ENCODE results near the gene TBRG1. TPM values are rescaled to one million over a fixed set of nuclear protein-coding genes. Genes with fewer than 3 reads are reported as not detected.

TBRG1 gene
- total RNA-seq, 1 donor from 2014 or later = 24.3 TPM

DNA sequence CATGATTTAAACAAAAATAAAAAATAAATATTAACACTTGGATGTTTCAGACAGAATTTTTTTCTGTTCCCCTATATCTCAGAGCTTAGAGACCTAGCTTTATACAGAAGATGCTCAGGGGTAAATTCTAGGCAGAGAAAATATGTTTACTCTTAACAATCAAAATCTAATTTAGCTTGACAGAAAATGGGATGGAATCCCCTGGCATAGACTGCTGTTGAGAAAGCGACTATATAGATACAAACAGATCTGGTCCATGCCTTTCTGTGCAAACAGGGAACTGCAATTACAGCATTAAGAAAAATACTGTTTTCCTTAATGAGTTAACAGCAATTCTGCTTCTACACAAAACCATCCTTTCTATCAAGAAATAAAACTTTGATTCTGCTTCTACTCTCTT lies 36.3 kb downstream of the TBRG1 start:
- no peak for DNase-seq (ENCODE audit: low spot score)

DNA sequence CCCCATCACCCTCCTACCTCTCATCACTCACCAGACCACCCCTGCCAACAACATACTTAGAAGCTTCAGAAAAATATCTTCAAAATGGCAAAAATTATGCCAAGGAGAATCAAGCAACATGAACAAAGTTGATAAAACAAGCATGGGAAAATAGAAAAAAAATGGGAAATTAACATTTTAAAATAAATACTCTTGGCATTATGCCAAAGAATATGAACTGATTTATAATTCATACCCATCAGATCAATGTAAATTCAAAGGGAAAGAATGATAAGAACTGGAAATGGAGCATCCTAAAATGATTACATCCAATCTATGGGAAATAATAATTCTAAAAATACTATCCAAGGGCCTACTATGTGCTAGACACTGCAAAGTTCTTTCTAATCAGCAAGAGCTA lies 38.9 kb downstream of the TBRG1 start:
- DNase-seq (ENCODE audit: low spot score) = no peak

DNA sequence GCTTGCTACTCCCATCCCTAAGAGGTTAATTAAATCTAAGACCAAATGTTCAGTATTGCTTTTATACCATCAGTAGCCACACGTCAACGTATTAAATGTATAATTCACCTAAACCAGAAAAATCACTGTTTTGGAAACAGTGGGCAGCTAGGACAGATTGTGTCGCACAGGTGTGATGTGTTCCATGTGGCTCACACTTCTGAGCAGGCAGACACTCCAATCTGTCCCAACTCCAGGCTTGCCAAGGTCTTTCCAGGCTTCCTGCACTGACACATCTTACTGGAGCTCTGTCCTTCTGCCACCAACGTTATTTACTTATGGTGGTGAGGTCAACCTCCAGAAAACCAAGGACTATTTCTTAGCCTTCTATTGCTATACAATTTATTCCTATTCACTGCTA lies 39.4 kb downstream of the TBRG1 start:
- no peak for DNase-seq (ENCODE audit: low spot score)

DNA sequence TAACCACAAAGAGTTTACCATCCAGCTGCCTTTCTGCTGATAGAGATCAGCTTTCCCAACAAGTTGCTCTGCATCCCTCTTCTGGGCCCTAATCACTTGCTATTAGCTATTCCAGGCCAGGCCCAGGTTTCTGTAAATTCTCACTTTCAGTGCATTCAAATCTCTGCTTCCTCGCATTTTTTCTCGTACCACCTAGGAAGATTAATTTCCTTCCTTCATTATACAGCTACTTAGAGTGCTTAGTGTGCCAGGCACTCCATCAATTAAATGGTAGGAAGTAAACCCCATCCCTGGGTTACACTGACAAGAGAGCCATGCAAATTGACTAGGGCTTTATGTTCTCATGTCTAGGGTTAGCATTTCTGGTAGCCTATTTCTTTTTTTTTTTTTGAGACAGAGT lies 41.2 kb downstream of the TBRG1 start:
- no peak for DNase-seq (ENCODE audit: low spot score)

DNA sequence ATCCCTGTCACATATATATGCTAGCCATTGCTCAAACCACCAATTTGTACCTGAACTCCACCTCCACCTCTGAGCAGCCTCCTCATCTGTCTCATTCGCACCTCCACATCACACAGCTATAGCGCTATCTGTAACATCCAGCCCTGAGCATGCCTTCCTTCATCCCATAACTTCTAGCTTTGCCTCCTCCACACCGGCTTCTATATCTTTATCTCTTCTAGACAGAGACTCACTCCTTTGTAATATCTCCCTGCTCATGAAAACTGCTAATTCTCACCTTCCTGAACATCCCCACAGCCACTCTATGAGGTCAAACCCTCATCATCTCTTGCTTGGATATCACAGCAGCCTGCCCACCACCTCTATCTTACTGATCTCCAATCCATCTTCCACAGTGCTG lies 44.9 kb downstream of the TBRG1 start:
- DNase-seq (ENCODE audit: low spot score) = no peak

DNA sequence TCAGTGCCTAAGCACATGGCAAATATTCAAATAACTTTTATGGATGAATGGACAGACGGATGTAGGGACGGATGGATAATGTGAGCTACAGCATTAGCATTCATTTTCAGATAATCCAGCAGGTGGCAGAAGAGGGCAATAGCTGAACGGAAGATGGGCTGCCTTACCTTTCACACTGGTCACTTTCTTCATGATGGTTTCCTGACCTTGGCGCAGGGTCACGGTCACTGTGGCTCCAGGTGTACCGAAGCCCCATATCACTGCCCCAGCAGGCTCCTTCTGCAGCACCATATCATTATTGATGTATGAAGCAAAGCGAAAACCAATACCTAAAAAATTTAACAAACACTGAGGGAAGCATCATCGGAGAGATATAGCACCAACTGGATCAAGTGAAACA lies 46.5 kb downstream of the TBRG1 start:
- DNase-seq (ENCODE audit: low spot score) = peak; percentile 29

DNA sequence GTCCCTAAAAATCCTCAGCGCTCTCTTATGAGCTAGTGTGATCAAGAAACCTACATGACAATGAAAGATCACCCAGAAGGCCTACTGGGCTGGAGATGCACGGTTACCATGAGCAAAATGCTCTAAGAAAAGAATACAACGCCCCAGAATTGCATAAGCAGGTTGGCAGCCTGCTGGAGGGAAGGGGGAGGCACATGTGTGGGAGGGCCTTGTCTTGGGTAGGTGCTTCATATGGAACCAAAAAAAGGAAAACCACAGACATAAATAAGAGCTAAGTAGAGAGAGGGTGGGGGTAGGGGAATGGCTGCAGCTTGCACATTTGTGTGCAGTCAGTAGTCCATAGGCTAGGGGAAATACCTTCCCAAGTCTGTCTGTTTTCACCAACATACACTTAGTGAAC lies 48.1 kb downstream of the TBRG1 start:
- DNase-seq (ENCODE audit: low spot score) = no peak

DNA sequence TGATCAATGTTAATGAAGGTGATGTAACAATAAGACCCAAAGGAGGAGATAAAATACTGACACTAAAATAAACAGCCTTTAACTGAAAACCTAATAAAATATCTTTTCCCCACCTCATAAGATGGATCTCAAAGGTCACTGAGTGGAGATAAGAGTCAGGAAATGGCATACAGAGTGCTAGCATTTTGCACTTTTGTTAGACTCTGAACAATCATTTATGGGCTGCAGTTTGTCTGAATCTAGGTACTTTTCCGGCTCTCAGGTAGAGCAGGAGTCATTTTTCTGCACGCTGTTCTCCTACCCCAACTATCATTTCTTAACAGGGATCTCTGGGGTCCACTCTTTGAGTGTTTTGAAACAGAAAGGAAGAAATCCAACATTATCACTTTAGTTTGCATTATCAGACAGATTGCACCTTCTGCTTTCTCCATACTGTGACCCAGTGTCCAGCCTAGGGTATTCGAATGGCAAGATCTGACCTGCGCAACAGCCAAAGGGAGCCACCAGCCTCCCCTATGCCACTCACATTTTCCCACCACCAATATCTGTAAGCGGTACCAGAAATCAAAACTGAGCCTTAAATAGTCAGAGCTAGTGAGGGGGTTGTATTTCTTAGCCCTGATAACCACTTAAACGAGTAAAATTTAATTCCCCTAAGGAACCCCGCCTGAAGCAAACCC lies 50.0 kb downstream of the TBRG1 start:
- DNase-seq (ENCODE audit: low spot score) = no peak

DNA sequence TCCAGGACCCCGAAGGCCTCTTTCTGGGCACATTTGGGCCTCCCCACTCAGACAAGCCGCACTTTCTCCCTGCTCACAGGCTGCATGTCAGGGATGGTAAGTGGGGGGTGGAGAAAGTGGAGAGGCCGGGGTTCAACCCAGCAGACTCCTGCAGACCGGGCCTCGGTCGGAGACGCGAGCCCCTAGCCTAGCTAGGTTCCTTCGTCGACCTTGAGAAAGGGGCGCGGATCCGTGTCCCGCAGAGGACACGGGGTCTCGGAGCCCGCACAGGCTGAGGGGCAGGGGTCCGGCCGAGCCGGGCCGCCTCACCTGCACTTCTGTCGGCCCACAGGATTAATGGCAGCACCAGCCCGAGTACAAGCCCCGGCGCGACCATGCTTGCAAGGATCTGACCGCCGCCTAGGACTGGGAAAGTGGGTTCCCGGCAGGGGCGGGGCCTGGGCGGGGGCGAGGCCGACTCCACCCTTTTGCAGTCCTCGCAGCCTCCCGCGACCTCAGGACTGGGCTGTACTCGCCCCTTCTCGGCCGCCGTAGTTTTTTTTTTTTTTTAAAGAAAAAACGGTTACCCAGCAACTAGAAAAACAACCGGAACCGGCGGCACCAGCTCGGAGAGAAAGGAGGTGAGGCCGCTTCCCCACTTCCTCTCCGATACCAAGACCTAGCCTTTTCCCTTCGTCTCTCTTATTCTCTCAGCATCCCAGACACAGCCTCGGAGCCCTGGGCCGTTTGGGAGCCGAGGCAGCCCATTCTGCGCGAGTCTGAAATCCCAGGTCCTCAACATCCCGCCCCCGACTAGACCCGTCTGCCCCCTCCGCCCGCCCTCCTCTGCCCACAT lies 50.9 kb downstream of the TBRG1 start, which contains the start of the genes SIAE and SPA17:
Gene SIAE (minus strand): TSS at position 407 of the 835 bp plus-strand sequence. CDS start 31 bp downstream, at position 376.
Gene SPA17 (plus strand): TSS at position 572 of the 835 bp plus-strand sequence. CDS start 1,361 bp downstream, outside the sequence.
- DNase-seq (ENCODE audit: low spot score) = peak; percentile 96

DNA sequence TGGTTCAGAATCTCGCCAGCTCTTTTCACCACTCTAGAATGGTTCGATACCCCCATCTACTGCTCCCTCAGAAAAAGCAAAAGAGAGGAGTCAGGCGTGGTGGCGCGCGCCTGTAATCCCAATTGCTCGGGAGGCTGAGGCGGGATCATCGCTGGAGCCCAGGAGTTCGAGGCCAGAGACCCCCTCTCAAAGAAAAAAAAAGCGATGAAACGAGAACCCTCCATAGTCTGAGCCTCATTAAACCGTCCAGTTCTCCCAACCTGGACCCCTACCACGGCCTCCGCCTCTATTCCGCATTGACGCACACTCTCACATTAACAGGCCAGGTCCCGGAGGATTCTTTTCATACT lies 51.5 kb downstream of the TBRG1 start:
- DNase-seq (ENCODE audit: low spot score) = no peak

DNA sequence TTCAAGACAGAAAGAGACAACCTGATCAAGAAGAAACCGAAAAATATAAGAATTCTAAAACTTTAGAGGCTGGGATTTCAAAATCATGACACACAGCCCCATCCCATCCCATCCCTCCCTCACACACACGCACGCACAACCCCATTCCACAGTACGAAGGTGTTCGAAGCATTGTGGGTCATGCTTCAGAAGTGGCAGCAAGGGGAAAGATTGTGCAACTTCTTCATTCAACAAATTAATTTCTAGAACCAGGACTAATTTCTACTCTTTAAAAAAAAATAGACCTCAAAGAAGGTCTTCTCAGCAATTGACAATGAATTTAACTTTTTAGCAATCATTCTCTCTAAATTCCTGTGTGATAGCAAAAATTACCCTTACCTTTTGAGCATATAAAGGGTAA lies 51.9 kb downstream of the TBRG1 start:
- no peak for DNase-seq (ENCODE audit: low spot score)

DNA sequence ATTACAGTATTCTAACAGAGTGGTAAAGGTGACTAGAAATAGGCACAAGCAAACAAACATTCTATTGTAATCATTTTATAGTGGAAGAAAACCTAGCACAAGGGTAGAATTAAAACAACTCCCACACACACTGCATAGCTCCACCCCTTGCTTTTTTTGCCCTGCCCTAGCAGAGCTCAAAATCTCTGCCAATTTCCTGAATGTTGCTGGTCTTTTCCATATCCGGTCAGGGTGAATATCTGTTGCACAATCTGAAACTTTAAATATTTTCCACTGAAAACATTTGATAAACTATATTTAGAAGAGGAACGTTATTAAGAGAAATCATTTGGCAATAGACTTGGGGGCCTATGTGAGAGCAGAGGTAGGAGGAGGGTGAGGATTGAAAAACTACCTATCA lies 53.7 kb downstream of the TBRG1 start:
- peak; percentile 14 for DNase-seq (ENCODE audit: low spot score)

DNA sequence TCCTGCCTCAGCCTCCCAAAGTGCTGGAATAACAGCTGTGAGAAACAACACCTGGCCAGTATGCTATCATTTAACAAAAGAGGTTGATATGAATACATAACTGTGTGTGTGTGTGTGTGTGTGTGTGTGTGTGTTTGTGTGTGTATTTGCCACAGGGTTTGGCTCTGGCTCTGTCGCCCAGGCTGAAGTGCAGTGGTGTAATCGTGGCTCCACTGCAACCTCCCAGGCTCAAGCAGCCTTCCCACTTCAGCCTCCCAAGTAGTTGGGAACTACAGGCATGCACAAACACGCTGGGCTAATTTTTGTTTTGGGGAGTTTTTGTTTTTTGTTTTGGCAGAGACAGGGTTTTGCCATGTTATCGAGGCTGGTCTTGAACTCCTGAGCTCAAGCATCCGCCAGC lies 55.8 kb downstream of the TBRG1 start:
- DNase-seq (ENCODE audit: low spot score) = no peak

DNA sequence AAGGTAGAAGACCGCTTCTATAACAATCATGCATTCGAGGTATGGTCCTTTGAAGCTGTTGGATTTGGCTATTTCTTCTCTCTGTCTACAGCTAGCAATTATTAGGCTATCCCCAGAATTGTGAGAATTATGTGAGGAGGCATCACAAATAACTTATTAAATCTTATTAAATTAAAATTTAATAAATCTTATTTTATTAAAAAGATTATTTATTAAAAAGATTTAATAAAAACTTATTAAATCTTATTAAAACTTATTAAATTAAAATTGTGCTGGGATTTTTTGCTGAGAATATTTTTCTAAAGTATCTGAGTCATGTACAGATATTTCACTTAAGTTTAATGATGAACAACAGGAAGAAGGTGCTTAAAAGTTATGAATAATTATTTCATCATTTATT lies 58.8 kb downstream of the TBRG1 start:
- DNase-seq (ENCODE audit: low spot score) = no peak

DNA sequence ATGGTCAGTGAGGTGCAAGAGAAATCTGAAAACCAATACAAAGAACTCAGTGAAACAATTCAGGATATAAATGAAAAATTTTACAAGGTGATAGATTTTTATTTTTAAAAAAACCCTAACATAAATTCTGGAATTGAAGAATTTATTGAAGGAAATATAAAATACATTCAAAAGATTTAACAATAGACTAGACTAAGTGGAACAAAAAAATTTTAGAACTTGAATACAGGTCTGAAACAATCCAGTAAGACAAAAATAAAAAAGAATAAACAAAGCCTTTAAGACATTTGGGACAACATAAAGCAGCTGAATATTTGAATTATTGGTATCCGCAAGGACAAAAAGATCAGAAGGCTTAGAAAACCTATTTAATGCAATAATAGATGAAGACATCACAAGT lies 59.8 kb downstream of the TBRG1 start:
- DNase-seq (ENCODE audit: low spot score) = no peak

Other genes with a start within 250 kb of the TBRG1 start
- gene OR8B2, start 238.4 kb upstream of the TBRG1 start, total RNA-seq (ENCODE audit: insufficient read depth, low replicate concordance) = not detected
- not detected for gene OR8B3, start 223.8 kb upstream of the TBRG1 start, total RNA-seq (ENCODE audit: insufficient read depth, low replicate concordance)
- not detected for gene OR8B4, start 198.0 kb upstream of the TBRG1 start, total RNA-seq (ENCODE audit: insufficient read depth, low replicate concordance)
- gene OR8B8, start 177.2 kb upstream of the TBRG1 start, total RNA-seq (ENCODE audit: insufficient read depth, low replicate concordance) = 4.6 TPM
- not detected for gene OR8B12, start 79.2 kb upstream of the TBRG1 start, total RNA-seq (ENCODE audit: insufficient read depth, low replicate concordance)
- gene OR8A1, start 52.9 kb upstream of the TBRG1 start, total RNA-seq (ENCODE audit: insufficient read depth, low replicate concordance) = 7.0 TPM
- gene PANX3, start 11.4 kb upstream of the TBRG1 start, total RNA-seq (ENCODE audit: insufficient read depth, low replicate concordance) = not detected
- gene SIAE, start 50.9 kb downstream of the TBRG1 start, total RNA-seq (ENCODE audit: insufficient read depth, low replicate concordance) = 8.4 TPM
- gene SPA17, start 51.0 kb downstream of the TBRG1 start, total RNA-seq (ENCODE audit: insufficient read depth, low replicate concordance) = 8.9 TPM
- gene NRGN, start 117.1 kb downstream of the TBRG1 start, total RNA-seq (ENCODE audit: insufficient read depth, low replicate concordance) = not detected
- not detected for gene VSIG2, start 129.4 kb downstream of the TBRG1 start, total RNA-seq (ENCODE audit: insufficient read depth, low replicate concordance)
- 9.4 TPM for gene ESAM, start 139.4 kb downstream of the TBRG1 start, total RNA-seq (ENCODE audit: insufficient read depth, low replicate concordance)
- 43.8 TPM for gene MSANTD2, start 177.5 kb downstream of the TBRG1 start, total RNA-seq (ENCODE audit: insufficient read depth, low replicate concordance)
- 17.3 TPM for gene ROBO3, start 242.6 kb downstream of the TBRG1 start, total RNA-seq (ENCODE audit: insufficient read depth, low replicate concordance)

All from umbilical cord (tissue), 2 donors.